IMR-90 (cell line): ENCODE measurements around the gene FANK1. TPM values are rescaled to one million over a fixed set of nuclear protein-coding genes. Genes with fewer than 3 reads are reported as not detected.
A peak's percentile ranks its signal among the peaks of the same experiment; 100 is the strongest.

ENCODE experiments used
- ATAC-seq: fragments of 200-7000 bp; cut with Tn5 transposase; 2 replicates; pipeline ENCODE4 v1.9.1; 2020; ENCODE audit warnings: low read depth, mild to moderate bottlenecking, moderate library complexity
- BruUV-seq: library from RNA; stranded (reverse); fragments of 400-500 nt; replicated peaks from 2 replicates; lab custom pipeline; 2021; lab: Mats Ljungman, UMichigan
- CTCF ChIA-PET: fragments of 300-600 bp; formaldehyde crosslinking; extraction: SDS; loops from one replicate; lab custom pipeline; 2021; ENCODE audit warnings: antibody characterized with exemption; lab: Yijun Ruan, JAX
- POLR2A ChIA-PET: fragments of 300-600 bp; sonication (Branson Sonifier 250); formaldehyde crosslinking; loops from one replicate; lab custom pipeline; 2022; ENCODE audit warnings: antibody characterized with exemption; ENCODE audit not compliant: unreplicated experiment; lab: Charles Lee
- DNase-seq: peaks from one replicate; pipeline ENCODE4 v3.0.0; 2013
- H2AFZ ChIP-seq: replicated peaks from 2 replicates; pipeline ENCODE3; 2013; ENCODE audit warnings: low read length, mild to moderate bottlenecking; ENCODE audit not compliant: poor library complexity
- H2AK5ac ChIP-seq: 2 replicates; pipeline ENCODE4 v1.6.1; 2013; ENCODE audit warnings: low read depth, low read length, inconsistent platforms
- H2AK9ac ChIP-seq: replicated peaks from 2 replicates; pipeline ENCODE3; 2013; ENCODE audit warnings: mild to moderate bottlenecking, low read depth, low read length, moderate library complexity; ENCODE audit not compliant: poor library complexity
- H2BK120ac ChIP-seq: 2 replicates; pipeline ENCODE4 v1.6.1; 2013; ENCODE audit warnings: low read depth, low read length, inconsistent platforms
- H2BK15ac ChIP-seq: 3 replicates; pipeline ENCODE4 v1.6.1; 2013; ENCODE audit warnings: low read depth, low read length, inconsistent platforms
- H2BK20ac ChIP-seq: 2 replicates; pipeline ENCODE4 v1.6.1; 2013; ENCODE audit warnings: low read depth, mild to moderate bottlenecking, inconsistent platforms, low read length, moderate library complexity
- H2BK5ac ChIP-seq: 2 replicates; pipeline ENCODE4 v1.6.1; 2013; ENCODE audit warnings: mild to moderate bottlenecking, low read depth, low read length, inconsistent platforms; ENCODE audit not compliant: poor library complexity, severe bottlenecking
- H3K14ac ChIP-seq: replicated peaks from 2 replicates; pipeline ENCODE4 v1.6.1; 2013; ENCODE audit warnings: low read depth, low read length, inconsistent platforms
- H3K18ac ChIP-seq: 2 replicates; pipeline ENCODE4 v1.6.1; 2013; ENCODE audit warnings: low read depth, low read length, control low read depth
- H3K23ac ChIP-seq: 2 replicates; pipeline ENCODE4 v1.6.1; 2013; ENCODE audit warnings: low read depth, low read length, inconsistent platforms
- H3K27ac ChIP-seq: 2 replicates; pipeline ENCODE4 v1.5.1; 2013; ENCODE audit warnings: mild to moderate bottlenecking, control low read depth, low read length; ENCODE audit not compliant: insufficient read depth
- H3K27me3 ChIP-seq: 2 replicates; pipeline ENCODE4 v1.6.1; 2013; ENCODE audit warnings: low read length; ENCODE audit not compliant: control insufficient read depth, insufficient read depth
- H3K36me3 ChIP-seq: 2 replicates; pipeline ENCODE4 v1.6.1; 2013; ENCODE audit warnings: low read length, mixed read lengths; ENCODE audit not compliant: control insufficient read depth, insufficient read depth
- H3K4ac ChIP-seq: 2 replicates; pipeline ENCODE4 v1.6.1; 2013; ENCODE audit warnings: low read depth, low read length, inconsistent platforms
- H3K4me1 ChIP-seq: 2 replicates; pipeline ENCODE4 v1.6.1; 2013; ENCODE audit warnings: low read length, mixed read lengths; ENCODE audit not compliant: control insufficient read depth, insufficient read depth
- H3K4me2 ChIP-seq: 2 replicates; pipeline ENCODE4 v1.6.1; 2013; ENCODE audit warnings: low read depth, mild to moderate bottlenecking, control low read depth, low read length, moderate library complexity
- H3K4me3 ChIP-seq: 2 replicates; pipeline ENCODE4 v1.5.1; 2013; ENCODE audit warnings: low read depth, mild to moderate bottlenecking, control low read depth, low read length, moderate library complexity; ENCODE audit not compliant: insufficient read depth
- H3K56ac ChIP-seq: 2 replicates; pipeline ENCODE4 v1.6.1; 2013; ENCODE audit warnings: low read length, inconsistent platforms; ENCODE audit not compliant: insufficient read depth; ENCODE audit errors: extremely low read depth
- H3K79me1 ChIP-seq, 2 experiments: 2 replicates each; pipeline ENCODE4 v1.6.1; 2013; ENCODE audit warnings: low read length in 2 of 2, inconsistent platforms in 1 of 2, low read depth in 1 of 2
- H3K9ac ChIP-seq: 2 replicates; pipeline ENCODE4 v1.6.1; 2013; ENCODE audit warnings: low read depth, low read length, control low read depth
- H3K9me1 ChIP-seq: 2 replicates; pipeline ENCODE4 v1.6.1; 2013; ENCODE audit warnings: low read length, inconsistent platforms; ENCODE audit not compliant: insufficient read depth
- H3K9me3 ChIP-seq: 2 replicates; pipeline ENCODE4 v1.6.1; 2013; ENCODE audit warnings: low read length; ENCODE audit not compliant: control insufficient read depth, insufficient read depth
- H4K20me1 ChIP-seq: 2 replicates; pipeline ENCODE4 v1.6.1; 2013; ENCODE audit warnings: low read length, inconsistent platforms; ENCODE audit not compliant: insufficient read depth
- H4K5ac ChIP-seq: 2 replicates; pipeline ENCODE4 v1.6.1; 2013; ENCODE audit warnings: mild to moderate bottlenecking, low read depth, low read length, control low read depth
- H4K8ac ChIP-seq, 2 experiments: 2 replicates each; pipeline ENCODE4 v1.6.1; 2013; ENCODE audit warnings: low read depth in 2 of 2, low read length in 2 of 2, control low read depth in 1 of 2, inconsistent platforms in 1 of 2
- H4K91ac ChIP-seq: 2 replicates; pipeline ENCODE4 v1.6.1; 2013; ENCODE audit warnings: low read depth, low read length, inconsistent platforms; ENCODE audit not compliant: insufficient read depth
- ELK1 ChIP-seq: fragments of 150-350 bp; IDR thresholded peaks from 2 replicates; pipeline ENCODE4 v1.6.1; 2016; ENCODE audit warnings: low read depth, mild to moderate bottlenecking, low read length, moderate library complexity, borderline replicate concordance
- POLR2A ChIP-seq: IDR thresholded peaks from 2 replicates; pipeline ENCODE4 v1.6.1; 2012; ENCODE audit warnings: mild to moderate bottlenecking, low read depth, low read length
- RAD21 ChIP-seq: IDR thresholded peaks from 2 replicates; pipeline ENCODE4 v1.6.1; 2012; ENCODE audit warnings: low read length, improper control_type of control experiment
- USF2 ChIP-seq: fragments of 150-350 bp; IDR thresholded peaks from 2 replicates; pipeline ENCODE4 v1.6.1; 2017; ENCODE audit warnings: mild to moderate bottlenecking, antibody characterized with exemption, low read length, low read depth
- WGBS, 2 experiments: methylation state at CpG; one replicate each; pipeline versions ENCODE4 v1.1.5 to v1.1.7; 2013; ENCODE audit warnings: missing lambda C conversion rate in 2 of 2; ENCODE audit not compliant: insufficient read length in 1 of 2; ENCODE audit errors: extremely low coverage in 2 of 2; 5-methylcytosine and 5-hydroxymethylcytosine counted together
- dilution Hi-C: fragments of 300-500 bp; cut with HindIII; formaldehyde crosslinking; loops from one replicate; pipeline ENCODE4 v1.14.3; 2018; ENCODE audit warnings: low sequenced_read_pairs; ENCODE audit not compliant: unreplicated experiment
- in situ Hi-C: fragments of 300-500 bp; cut with MboI; formaldehyde crosslinking; loops from 3 replicates; pipeline ENCODE4 v1.14.3; 2019; ENCODE audit warnings: low sequenced_read_pairs, inconsistent platforms, mixed read lengths
- intact Hi-C: fragments of 100-400 bp; cut with micrococcal nuclease; formaldehyde crosslinking; loops from 2 replicates; pipeline ENCODE4 v1.10.0; 2022
- polyA plus RNA-seq, 3 experiments: library from polyadenylated mRNA; depleted of rRNA; stranded (reverse); fragments of >200 nt; gene quantifications; 2 replicates each; pipeline ENCODE4 v1.2.3, GENCODE V29; 2012; ENCODE audit warnings: low replicate concordance in 1 of 3
- total RNA-seq: library from RNA; depleted of rRNA; stranded (reverse); fragments of >200 nt; gene quantifications from 2 replicates; pipeline ENCODE4 v1.2.3, GENCODE V29; 2012

FANK1 gene
- total and polyA plus RNA-seq, 2 of the 4 experiments (the other 2 are of a cell fraction), result 0.90 to 2.2 TPM

- no peak overlapping the region for H3K14ac ChIP-seq
- no peak overlapping the region for H4K5ac ChIP-seq
- no peak overlapping the region for H2AK9ac ChIP-seq
- H2BK15ac ChIP-seq, result no peak overlapping the region
- 94% methylated on average over 3 of the region's 7 CpGs; no CpG with 5 or more reads in 1 of the 2 experiments for WGBS, 2 experiments
- no peak overlapping the region for H2AK5ac ChIP-seq
- no peak overlapping the region for H2BK20ac ChIP-seq
- DNase-seq, result no peak
- H3K4ac ChIP-seq, result no peak overlapping the region
- H3K27me3 ChIP-seq, result no peaks in the 10 kb centered on the region
- peaks cover 4% of the 10 kb centered on the region; the same call in 1 of the 2 replicates for H3K4me1 ChIP-seq
- H2BK120ac ChIP-seq, result no peak overlapping the region
- H3K9me3 ChIP-seq, result no peaks in the 10 kb centered on the region
- BruUV-seq, result no TSS peak
- no peak overlapping the region for H3K23ac ChIP-seq
- H4K8ac ChIP-seq, result no peak overlapping the region
- ATAC-seq, result no peak
- dilution Hi-C loops, result no loop called here
- H3K27ac ChIP-seq, result no peak overlapping the region
- no peak overlapping the region for H3K4me2 ChIP-seq
- no peak overlapping the region for H3K9ac ChIP-seq
- in situ Hi-C loops, result no loop called here
- CTCF ChIA-PET, result interaction anchor here (0.7 to 1.1 kb wide), 2 partner anchors 9 to 67 kb away, joined by 3 to 4 read pairs; no protein-coding TSS in a partner anchor
- H3K18ac ChIP-seq, result no peak overlapping the region
- peaks cover 15% of the 10 kb centered on the region for H3K36me3 ChIP-seq
- H2BK5ac ChIP-seq, result no peak overlapping the region
- peaks cover 2% of the 10 kb centered on the region; the same call in 1 of the 2 replicates for H3K9me1 ChIP-seq
- H3K79me1 ChIP-seq, result peaks cover 0 to 6% of the 10 kb centered on the region in 2 experiments; a peak in 2 of 4 replicates
- H3K56ac ChIP-seq, result no peak overlapping the region
- H4K91ac ChIP-seq, result no peak overlapping the region
- POLR2A ChIA-PET, result no interaction called here
- intact Hi-C loops, result loop anchor here (5.0 kb wide), 3 partner anchors 116 to 881 kb away; no protein-coding TSS in a partner anchor
- H4K20me1 ChIP-seq, result peaks cover 7% of the 10 kb centered on the region; the same call in 1 of the 2 replicates
- TF ChIP-seq USF2, result no peak
- no peak for TF ChIP-seq RAD21
- TF ChIP-seq POLR2A, result no peak
- no peak for TF ChIP-seq ELK1
- H2AFZ ChIP-seq, result peak overlapping the region; percentile 49
- no peak overlapping the region for H3K4me3 ChIP-seq
Observed at GRCh38 chr10:125866421-125867029, 29.8 kb upstream of the FANK1 start.
